Esophagus (tissue), 2 donors: ENCODE data around the gene IGF1R. TPM values are rescaled to one million over a fixed set of nuclear protein-coding genes. Genes with fewer than 3 reads are reported as not detected.

ENCODE experiments used
- H3K27ac ChIP-seq, 2 donors: one replicate each; pipeline ENCODE4 v1.5.1; 2013; ENCODE audit warnings: low read depth in 2 of 2, mild to moderate bottlenecking in 2 of 2, inconsistent platforms in 1 of 2, low read length in 1 of 2, moderate library complexity in 1 of 2
- H3K27me3 ChIP-seq, 2 donors: one replicate each; pipeline ENCODE4 v1.6.1; 2013; ENCODE audit warnings: low read length in 2 of 2, control low read depth in 1 of 2, mild to moderate bottlenecking in 1 of 2; ENCODE audit not compliant: insufficient read depth in 2 of 2, control insufficient read depth in 1 of 2
- H3K36me3 ChIP-seq, 2 donors: one replicate each; pipeline ENCODE4 v1.6.1; 2013; ENCODE audit warnings: low read length in 1 of 2; ENCODE audit not compliant: control insufficient read depth in 2 of 2, insufficient read depth in 2 of 2
- H3K4me1 ChIP-seq, 2 donors: one replicate each; pipeline ENCODE4 v1.6.1; 2013; ENCODE audit warnings: low read length in 1 of 2; ENCODE audit not compliant: control insufficient read depth in 2 of 2, insufficient read depth in 2 of 2
- H3K4me3 ChIP-seq, 2 donors: one replicate each; pipeline ENCODE4 v1.5.1; 2013; ENCODE audit warnings: low read length in 2 of 2, mild to moderate bottlenecking in 2 of 2, low read depth in 1 of 2, moderate library complexity in 1 of 2
- H3K9me3 ChIP-seq, 2 donors: one replicate each; pipeline ENCODE4 v1.6.1; 2013; ENCODE audit warnings: mild to moderate bottlenecking in 2 of 2, low read depth in 1 of 2, low read length in 1 of 2, moderate library complexity in 1 of 2; ENCODE audit not compliant: control insufficient read depth in 2 of 2, insufficient read depth in 1 of 2
- WGBS, 2 donors: extraction: QIAGEN DNeasy Blood & Tissue Kit; methylation state at CpG; one replicate each; pipeline ENCODE4 v1.1.7; 2013; 5-methylcytosine and 5-hydroxymethylcytosine counted together
- polyA plus RNA-seq, 2 donors: library from polyadenylated mRNA; stranded (reverse); fragments of 200-250 nt; gene quantifications; one replicate each; pipeline ENCODE4 v1.2.3, GENCODE V29; 2013
- donor health status: healthy with polysubstance abuse.
- donor health status: Bipolar disorder and iron deficiency.

IGF1R gene
- polyA plus RNA-seq, 2 donors: 4.1 to 4.4 TPM

DNA sequence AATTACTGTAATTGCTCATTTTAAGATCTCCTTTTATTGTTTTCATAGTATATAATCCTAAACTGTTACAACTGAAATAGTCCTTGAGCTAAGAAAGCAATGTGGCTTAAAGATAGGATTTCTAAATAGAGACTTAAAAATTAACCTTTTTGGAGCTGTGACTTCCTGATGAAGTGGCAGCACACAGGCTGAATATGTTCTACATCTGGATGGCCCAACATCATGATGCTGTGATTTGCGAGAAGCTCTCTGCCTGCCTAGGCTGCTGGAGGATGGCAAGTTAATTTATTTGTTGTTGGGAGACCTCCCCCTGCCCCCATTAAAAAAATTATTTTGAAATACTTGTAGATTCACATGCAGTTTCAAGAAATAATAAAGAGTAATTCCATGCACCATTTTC lies 134.5 kb downstream of the IGF1R start:
- Histone ChIP-seq H3K4me3 (no peak overlapping the region), H3K36me3 (no peaks in the 10 kb centered on the region), H3K9me3 (no peaks in the 10 kb centered on the region), H3K27me3 (no peaks in the 10 kb centered on the region), H3K4me1 (no peaks in the 10 kb centered on the region), H3K27ac (no peak overlapping the region)
- WGBS, 2 donors: 80 to 97% methylated on average over 1 of the region's 1 CpG

DNA sequence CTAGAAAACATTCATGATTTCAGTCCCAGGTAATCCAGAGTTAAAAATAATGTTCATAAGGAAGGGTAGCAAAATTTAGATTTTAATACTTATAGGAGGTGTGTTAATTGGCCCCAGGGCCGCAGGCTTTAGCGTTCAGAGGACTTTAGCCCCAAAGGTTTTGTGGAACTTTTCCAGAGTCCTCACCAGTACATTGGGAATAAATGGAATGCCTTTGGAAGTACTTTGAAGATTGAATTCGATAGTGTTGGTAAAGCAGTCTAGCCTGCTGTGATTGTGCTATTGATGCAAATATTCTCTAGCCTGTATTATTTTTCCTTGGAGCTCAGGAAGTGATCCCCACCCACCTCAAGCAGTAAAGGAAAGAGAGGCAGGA lies 137.1 kb downstream of the IGF1R start:
- H3K27ac ChIP-seq: no peak overlapping the region
- no peaks in the 10 kb centered on the region for H3K9me3 ChIP-seq
- no peaks in the 10 kb centered on the region for H3K4me1 ChIP-seq
- H3K27me3 ChIP-seq: no peaks in the 10 kb centered on the region
- H3K36me3 ChIP-seq: no peaks in the 10 kb centered on the region
- no peak overlapping the region for H3K4me3 ChIP-seq
- WGBS, 2 donors: 54 to 74% methylated on average over 3 of the region's 3 CpGs

DNA sequence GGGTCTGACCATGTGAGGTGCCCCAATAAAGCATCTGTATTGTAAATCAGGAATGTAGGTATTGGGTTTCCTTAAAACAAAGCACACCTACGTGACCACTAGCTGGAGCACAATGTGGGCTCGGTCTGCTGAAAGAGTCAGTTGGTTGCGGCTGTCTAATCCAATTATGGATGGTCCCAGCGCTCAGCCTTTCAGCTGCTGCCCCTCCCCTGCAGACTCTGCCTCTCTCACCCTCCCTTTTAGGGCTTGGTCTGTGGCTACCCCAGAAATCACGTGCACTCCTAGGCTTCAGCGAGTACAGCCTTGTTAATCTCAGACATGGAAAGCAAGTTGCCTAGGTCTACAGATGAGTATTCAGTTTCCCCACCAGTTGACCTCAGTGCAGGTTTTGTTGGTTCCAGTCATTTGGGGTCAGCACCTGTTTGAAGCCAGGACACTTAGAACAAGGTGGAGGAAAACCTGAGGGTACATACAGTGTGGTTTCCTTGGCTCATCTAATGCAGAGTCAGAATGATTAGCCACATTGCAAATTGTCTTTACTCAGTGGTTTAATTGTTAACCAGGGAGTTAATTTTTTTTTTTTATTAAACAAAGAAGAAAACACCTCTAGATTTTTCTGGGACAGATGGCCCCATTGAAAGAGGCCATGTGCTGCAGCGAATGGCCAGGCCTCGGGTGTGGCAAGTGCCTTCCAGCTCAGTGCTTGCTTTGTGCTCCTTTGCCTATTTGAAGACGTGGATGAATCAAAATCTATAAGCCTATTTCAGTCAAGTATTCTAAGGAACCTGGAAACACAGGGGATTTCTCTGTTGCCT lies 137.7 kb downstream of the IGF1R start:
- no peaks in the 10 kb centered on the region for H3K36me3 ChIP-seq
- no peaks in the 10 kb centered on the region for H3K9me3 ChIP-seq
- no peak overlapping the region for H3K27ac ChIP-seq
- no peak overlapping the region for H3K4me3 ChIP-seq
- WGBS, 2 donors: 57 to 79% methylated on average over 9 of the region's 9 CpGs
- no peaks in the 10 kb centered on the region for H3K4me1 ChIP-seq
- H3K27me3 ChIP-seq: no peaks in the 10 kb centered on the region

DNA sequence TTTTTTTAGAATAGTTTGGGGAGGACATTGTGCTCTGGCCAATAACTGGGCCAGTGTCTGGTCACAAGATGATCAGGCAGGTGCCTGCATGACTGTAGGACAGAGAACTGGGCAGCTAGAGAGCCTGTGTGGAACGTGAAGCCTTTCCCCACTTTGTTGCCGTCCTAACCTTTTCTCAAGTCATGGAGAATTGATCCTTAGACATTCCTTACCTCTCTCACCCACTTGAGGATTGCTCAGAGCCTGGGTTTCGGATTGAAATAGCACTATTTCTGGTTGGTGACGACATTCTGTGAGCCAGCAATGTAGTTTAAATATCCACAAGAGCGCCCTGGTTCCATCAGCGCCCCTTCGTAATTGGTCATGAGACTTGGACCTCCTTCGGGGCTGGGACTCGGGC lies 138.4 kb downstream of the IGF1R start:
- 89 to 93% methylated on average over 9 of the region's 9 CpGs for WGBS, 2 donors
- Histone ChIP-seq H3K4me1 (no peaks in the 10 kb centered on the region), H3K4me3 (no peak overlapping the region), H3K27ac (no peak overlapping the region), H3K27me3 (no peaks in the 10 kb centered on the region), H3K36me3 (no peaks in the 10 kb centered on the region), H3K9me3 (no peaks in the 10 kb centered on the region)

DNA sequence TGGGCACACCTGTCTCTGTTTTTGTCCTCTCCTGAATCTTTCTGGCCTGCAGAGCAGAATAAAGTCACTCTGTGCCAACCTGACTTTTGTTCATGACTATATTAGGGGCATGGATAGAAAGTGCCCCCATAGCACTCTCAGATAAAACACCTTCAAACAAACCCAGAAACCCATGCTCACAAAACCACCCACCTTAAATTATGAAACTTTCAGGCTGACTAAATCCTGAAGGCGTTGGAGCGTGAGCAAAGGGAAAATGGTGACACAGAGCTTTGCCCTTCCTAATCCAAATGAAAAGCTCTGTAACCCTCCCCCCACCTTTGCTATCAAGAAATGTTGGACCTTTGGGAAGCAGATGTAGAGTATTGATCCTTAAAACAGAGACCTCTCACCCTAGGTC lies 138.9 kb downstream of the IGF1R start:
- H3K9me3 ChIP-seq: no peaks in the 10 kb centered on the region
- H3K27ac ChIP-seq: no peak overlapping the region
- H3K27me3 ChIP-seq: no peaks in the 10 kb centered on the region
- no peak overlapping the region for H3K4me3 ChIP-seq
- H3K4me1 ChIP-seq: no peaks in the 10 kb centered on the region
- 74 to 76% methylated on average over 2 of the region's 2 CpGs for WGBS, 2 donors
- H3K36me3 ChIP-seq: no peaks in the 10 kb centered on the region

DNA sequence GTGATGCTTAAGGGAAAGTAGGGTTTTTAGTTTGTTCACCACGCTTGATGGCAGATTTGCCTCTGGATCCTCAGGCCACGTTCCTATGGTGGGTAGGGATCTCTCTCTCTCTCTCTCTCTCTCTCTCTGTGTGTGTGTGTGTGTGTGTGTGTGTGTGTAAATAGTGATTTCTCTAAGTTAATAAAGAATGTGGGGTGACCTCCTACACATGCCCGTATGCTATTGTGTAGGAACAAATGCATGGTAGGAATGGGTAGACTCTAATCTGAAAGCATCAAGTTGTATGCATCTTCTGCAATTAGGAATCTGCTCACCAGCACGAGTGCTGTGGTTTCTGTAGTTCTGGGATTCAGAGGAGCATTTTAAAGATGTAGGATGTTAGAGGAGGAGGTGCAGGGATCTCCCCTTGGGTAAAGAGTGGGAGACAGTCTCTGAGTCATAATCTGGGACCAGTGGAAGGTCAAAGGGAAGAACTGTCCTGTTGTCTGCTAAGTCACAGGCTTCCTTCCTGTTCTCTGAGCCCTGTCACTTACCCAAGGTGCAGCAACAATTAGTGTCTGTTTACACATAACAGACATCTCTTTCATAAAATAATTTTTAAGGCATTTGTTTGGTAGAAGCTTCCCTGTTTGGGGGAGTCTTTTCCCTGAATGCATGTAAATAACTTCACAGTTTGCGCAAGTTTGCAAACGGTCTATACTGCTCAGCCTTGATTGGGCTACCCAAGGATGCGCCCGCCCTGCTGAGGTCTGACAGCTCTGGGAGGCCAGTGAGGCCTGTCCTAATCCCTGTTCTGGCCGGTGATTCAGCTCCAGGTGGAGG lies 139.8 kb downstream of the IGF1R start:
- Histone ChIP-seq H3K27ac (no peak overlapping the region), H3K9me3 (no peaks in the 10 kb centered on the region), H3K4me1 (no peaks in the 10 kb centered on the region), H3K27me3 (no peaks in the 10 kb centered on the region), H3K36me3 (no peaks in the 10 kb centered on the region), H3K4me3 (no peak overlapping the region)
- WGBS, 2 donors: 76 to 78% methylated on average over 9 of the region's 9 CpGs

GRCh38 chr15:98789020-98789419 lies 140.7 kb downstream of the IGF1R start:
- Histone ChIP-seq H3K36me3 (no peaks in the 10 kb centered on the region), H3K9me3 (no peaks in the 10 kb centered on the region), H3K27me3 (no peaks in the 10 kb centered on the region), H3K4me1 (no peaks in the 10 kb centered on the region), H3K27ac (no peak overlapping the region), H3K4me3 (no peak overlapping the region)
- WGBS, 2 donors: 71 to 84% methylated on average over 4 of the region's 4 CpGs

DNA sequence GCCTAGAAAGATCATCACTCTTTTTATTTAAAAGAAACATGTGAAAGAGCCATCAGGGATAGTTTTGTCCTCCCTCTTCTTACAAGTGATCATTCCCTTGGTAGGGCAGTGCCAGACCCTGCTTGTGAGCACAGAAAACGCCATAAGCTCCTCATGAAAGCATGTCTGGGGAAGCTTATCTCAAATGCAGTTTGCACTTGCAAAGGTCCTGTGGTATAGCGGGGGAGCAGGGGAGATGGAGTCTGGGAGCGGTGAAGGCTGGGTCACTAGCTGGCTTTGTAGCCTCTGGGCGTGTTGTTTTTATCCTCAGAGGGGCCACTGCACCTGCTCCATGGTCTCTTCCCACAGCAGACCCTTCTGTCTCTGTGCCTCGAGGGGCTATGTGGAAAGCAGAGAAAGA lies 141.9 kb downstream of the IGF1R start:
- 87 to 89% methylated on average over 5 of the region's 5 CpGs for WGBS, 2 donors
- H3K27me3 ChIP-seq: no peaks in the 10 kb centered on the region
- H3K4me3 ChIP-seq: no peak overlapping the region
- H3K36me3 ChIP-seq: no peaks in the 10 kb centered on the region
- no peaks in the 10 kb centered on the region for H3K4me1 ChIP-seq
- no peak overlapping the region for H3K27ac ChIP-seq
- no peaks in the 10 kb centered on the region for H3K9me3 ChIP-seq

GRCh38 chr15:98791046-98791701 lies 142.8 kb downstream of the IGF1R start:
- H3K27me3 ChIP-seq: no peaks in the 10 kb centered on the region
- H3K27ac ChIP-seq: no peak overlapping the region
- no peaks in the 10 kb centered on the region for H3K9me3 ChIP-seq
- no peaks in the 10 kb centered on the region for H3K36me3 ChIP-seq
- no peaks in the 10 kb centered on the region for H3K4me1 ChIP-seq
- H3K4me3 ChIP-seq: no peak overlapping the region
- WGBS, 2 donors: 91 to 93% methylated on average over 2 of the region's 2 CpGs
